ENCODE measurements around the gene SHFL.

- TF ChIP-seq CTCF (IDR thresholded peaks at IDR 0.05; ENCODE audit: low read depth, low read length, poor library complexity, severe bottlenecking) (no peak), EZH2phosphoT487 (IDR thresholded peaks at IDR 0.05; ENCODE audit: borderline replicate concordance, low read length) (no peak)
Measured at GRCh38 chr19:10061717-10062310, 24.3 kb upstream of the SHFL start.

Measured in DOHH2 (cell line).